A549 (cell line): ENCODE results near the gene TNIK. TPM values are rescaled to one million over a fixed set of nuclear protein-coding genes. Genes with fewer than 3 reads are reported as not detected.

Source experiments
- ATAC-seq, 2 experiments: fragments of 200-7000 bp in 1 of 2; fragments of >200 bp in 1 of 2; cut with Nextera tagmentation in 1 of 2; cut with Tn5 transposase in 1 of 2; 3 replicates each; pipeline versions ENCODE4 v1.8.0 to v1.9.1; 2018 to 2020; ENCODE audit warnings: mild to moderate bottlenecking in 1 of 2, moderate library complexity in 1 of 2
- CTCF ChIA-PET: fragments of 300-600 bp; sonication (Branson Sonifier 250); formaldehyde crosslinking; extraction: SDS; loops from one replicate; lab custom pipeline; 2021; ENCODE audit warnings: antibody characterized with exemption, inconsistent platforms; lab: Yijun Ruan, JAX
- POLR2A ChIA-PET: fragments of 350-600 bp; formaldehyde crosslinking; extraction: SDS; loops from one replicate; lab custom pipeline; 2021; ENCODE audit warnings: antibody characterized with exemption, inconsistent platforms; lab: Yijun Ruan, JAX
- DNase-seq, 2 experiments: peaks; one replicate each; pipeline versions ENCODE4 v3.0.0 to v3.0.0-alpha.2; 2011 to 2016; ENCODE audit warnings: low read depth in 1 of 2, low spot score in 1 of 2
- FAIRE-seq: peaks from 2 replicates; lab custom pipeline; 2011; peaks lifted over from hg19 to GRCh38; lab: Jason Lieb, UNC
- H3K27ac ChIP-seq, 2 experiments: fragments of >200 bp; sonication (Bioruptor Twin); formaldehyde crosslinking; 3 replicates each; pipeline ENCODE4 v1.5.1; 2016 to 2017
- H3K4me1 ChIP-seq: fragments of >200 bp; sonication (Bioruptor Twin); formaldehyde crosslinking; 3 replicates; pipeline ENCODE4 v1.6.1; 2016
- H3K4me2 ChIP-seq: fragments of >200 bp; sonication (Bioruptor Twin); formaldehyde crosslinking; 3 replicates; pipeline ENCODE4 v1.6.1; 2016
- H3K4me3 ChIP-seq: fragments of >200 bp; sonication (Bioruptor Twin); formaldehyde crosslinking; 3 replicates; pipeline ENCODE4 v1.5.1; 2016
- H3K9me3 ChIP-seq: fragments of >200 bp; sonication (Bioruptor Twin); formaldehyde crosslinking; 3 replicates; pipeline ENCODE4 v1.6.1; 2016
- CBX8 ChIP-seq: fragments of 200-600 bp; sonication (generic); IDR thresholded peaks from 2 replicates; pipeline ENCODE4 v1.6.1; 2016
- EHMT2 ChIP-seq: fragments of 200-600 bp; sonication (generic); IDR thresholded peaks from 2 replicates; pipeline ENCODE4 v1.6.1; 2016; ENCODE audit warnings: antibody characterized with exemption, low read depth, mild to moderate bottlenecking, moderate library complexity
- ELK1 ChIP-seq: fragments of 150-350 bp; IDR thresholded peaks from 2 replicates; pipeline ENCODE4 v1.6.1; 2014; ENCODE audit warnings: low read depth, mild to moderate bottlenecking, low read length
- FOXS1 ChIP-seq: fragments of 250-450 bp; sonication (Bioruptor Pico); IDR thresholded peaks from 2 replicates; pipeline ENCODE4 v1.5.0; 2020; ENCODE audit warnings: mild to moderate bottlenecking, moderate library complexity
- JUNB ChIP-seq: fragments of >200 bp; sonication (Bioruptor Twin); formaldehyde crosslinking; IDR thresholded peaks from 2 replicates; pipeline ENCODE4 v1.6.1; 2016
- KDM5A ChIP-seq: fragments of 200-600 bp; sonication (generic); IDR thresholded peaks from 2 replicates; pipeline ENCODE4 v1.6.1; 2016; ENCODE audit warnings: antibody characterized with exemption, mild to moderate bottlenecking
- MAFK ChIP-seq: fragments of 450-650 bp; IDR thresholded peaks from 2 replicates; pipeline ENCODE4 v1.6.1; 2014; ENCODE audit not compliant: partially characterized antibody
- MYC ChIP-seq: IDR thresholded peaks from 2 replicates; pipeline ENCODE4 v1.6.1; 2012; ENCODE audit warnings: mild to moderate bottlenecking, inconsistent platforms, low read length, improper control_type of control experiment, borderline replicate concordance
- NPAS2 ChIP-seq: fragments of 250-450 bp; sonication (Bioruptor Pico); IDR thresholded peaks from 2 replicates; pipeline ENCODE4 v1.8.0; 2022; ENCODE audit warnings: mild to moderate bottlenecking, moderate library complexity, borderline replicate concordance
- RNF2 ChIP-seq: fragments of 200-600 bp; sonication (generic); IDR thresholded peaks from 2 replicates; pipeline ENCODE4 v1.6.1; 2016; ENCODE audit warnings: low read depth, mild to moderate bottlenecking, antibody characterized with exemption, moderate library complexity, borderline replicate concordance
- SMC3 ChIP-seq: fragments of >200 bp; sonication (Bioruptor Twin); formaldehyde crosslinking; IDR thresholded peaks from 3 replicates; pipeline ENCODE4 v1.6.1; 2018; ENCODE audit warnings: inconsistent platforms
- ZNF302 ChIP-seq: fragments of 250-450 bp; sonication (Bioruptor Pico); IDR thresholded peaks from 2 replicates; pipeline ENCODE4 v1.9.0; 2021; ENCODE audit warnings: inconsistent platforms, mild to moderate bottlenecking, moderate library complexity
- WGBS: methylation state at CpG from one replicate; pipeline ENCODE4 v1.1.6; 2017; ENCODE audit errors: missing lambda C conversion rate; 5-methylcytosine and 5-hydroxymethylcytosine counted together
- polyA plus RNA-seq, 4 experiments: library from polyadenylated mRNA; depleted of rRNA in 3 of 4; stranded (reverse); fragments of >200 nt; fragmentation: RNase III in 1 of 4; extraction: RNeasy Plus Mini Kit Qiagen cat#74134 plus additional on column Dnase treatment in 1 of 4; gene quantifications; 2 replicates in 3 of 4; 3 replicates in 1 of 4; pipeline ENCODE4 v1.2.3, GENCODE V29; 2011 to 2017
- TF ChIP-seq, protein P1 (sequence below): IDR thresholded peaks from 2 replicates; pipeline ENCODE4 v1.6.1; 2012
- TF ChIP-seq, protein P2 (sequence below): fragments of >200 bp; sonication (Bioruptor Twin); formaldehyde crosslinking; IDR thresholded peaks from 3 replicates; pipeline ENCODE4 v1.5.1; 2016
- TF ChIP-seq, protein P3 (sequence below): fragments of >200 bp; sonication (Bioruptor Twin); formaldehyde crosslinking; IDR thresholded peaks from 2 replicates; pipeline ENCODE4 v1.6.1; 2016
- TF ChIP-seq, protein P4 (sequence below): fragments of 250-450 bp; sonication (Bioruptor Pico); IDR thresholded peaks from 2 replicates; pipeline ENCODE4 v1.5.0; 2020; ENCODE audit warnings: low read depth, mild to moderate bottlenecking, moderate library complexity
- TF ChIP-seq, protein P5 (sequence below): IDR thresholded peaks from 2 replicates; pipeline ENCODE4 v1.6.1; 2012; ENCODE audit warnings: low read depth, borderline replicate concordance

Gene TNIK
- polyA plus RNA-seq, 2 of the 4 experiments (the other 2 are of a cell fraction): 1.6 to 1.8 TPM

DNA sequence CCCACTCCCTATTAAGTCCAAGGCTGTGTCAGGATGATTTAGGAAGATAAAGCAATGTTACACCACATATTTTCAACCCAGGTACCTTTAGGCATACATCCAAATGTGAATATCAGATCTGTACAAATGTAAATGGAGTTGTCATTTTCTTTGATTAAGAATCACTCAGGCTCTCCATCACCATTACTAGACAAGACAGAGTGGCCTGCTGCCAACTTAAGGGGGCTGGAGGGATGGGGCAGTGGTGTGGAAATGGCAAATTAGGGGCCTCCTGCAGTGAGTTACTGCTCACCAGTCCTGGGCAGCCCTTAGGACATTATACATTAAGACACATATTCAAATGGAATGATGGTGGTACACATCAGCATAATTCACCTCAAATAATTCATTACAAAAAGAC is 211.0 kb downstream of the TNIK start (continued):
- TF ChIP-seq, protein P1, sequence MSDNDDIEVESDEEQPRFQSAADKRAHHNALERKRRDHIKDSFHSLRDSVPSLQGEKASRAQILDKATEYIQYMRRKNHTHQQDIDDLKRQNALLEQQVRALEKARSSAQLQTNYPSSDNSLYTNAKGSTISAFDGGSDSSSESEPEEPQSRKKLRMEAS: no peak
- TF ChIP-seq SMC3 (no peak), KDM5A (no peak), RNF2 (no peak)
- TF ChIP-seq, all 56 proteins: peak for 0

GRCh38 chr3:171248426-171249111 is 211.6 kb downstream of the TNIK start:
- POLR2A ChIA-PET: no interaction called here
- no peak overlapping the region for H3K27ac ChIP-seq
- TF ChIP-seq EHMT2 (no peak), MAFK (no peak), NPAS2 (no peak)
- no peak for ATAC-seq
- CTCF ChIA-PET: no interaction called here
- no peaks in the 10 kb centered on the region for H3K4me1 ChIP-seq
- no peak for DNase-seq
- H3K4me2 ChIP-seq: no peak overlapping the region
- no peak for FAIRE-seq
- WGBS: 56% methylated on average over 4 of the region's 4 CpGs
- no peak overlapping the region for H3K4me3 ChIP-seq
- no peaks in the 10 kb centered on the region for H3K9me3 ChIP-seq

DNA sequence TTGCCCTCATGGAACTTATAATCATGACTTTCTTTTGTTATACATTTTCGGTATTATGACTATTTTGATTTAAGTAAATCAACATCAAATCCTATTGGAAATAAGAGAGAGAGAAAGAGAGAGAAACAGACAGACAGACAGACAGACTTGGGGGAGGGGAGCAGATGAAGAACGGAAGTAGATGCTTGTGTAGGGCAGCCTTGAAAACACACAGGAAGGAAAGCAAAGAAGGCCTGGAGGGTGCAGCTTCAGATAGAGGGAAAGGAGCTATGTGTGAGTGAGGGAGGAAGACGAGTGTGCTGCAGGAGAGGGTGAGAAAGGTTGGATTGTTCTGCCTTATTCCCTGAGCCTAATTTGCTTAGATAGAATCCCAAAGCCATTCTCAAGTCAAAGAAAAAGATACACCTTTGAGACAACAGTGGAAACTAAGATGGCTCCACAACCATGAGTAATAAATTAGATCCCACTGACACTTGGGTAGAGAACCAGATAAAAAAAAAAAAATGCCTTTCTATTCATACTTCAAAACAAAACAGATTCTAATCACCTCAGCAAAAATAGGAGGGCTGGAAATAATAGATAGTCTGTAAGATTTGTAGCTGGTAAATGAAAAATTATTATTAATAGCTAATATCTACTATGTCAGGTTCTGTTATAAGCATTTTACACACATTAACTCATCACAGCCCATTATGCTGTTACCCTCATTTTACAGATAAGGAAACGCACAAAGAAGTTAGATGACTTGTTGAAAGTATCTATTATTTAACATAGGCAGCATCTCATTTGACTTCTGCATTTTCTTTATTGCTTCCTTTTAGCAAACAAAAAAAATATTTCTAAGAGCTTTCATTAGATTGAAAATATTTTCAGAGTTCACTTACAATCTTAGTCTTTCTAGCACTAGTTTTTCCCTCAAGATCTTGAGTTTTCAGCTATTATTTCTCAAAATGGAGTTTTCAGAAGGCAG is 214.1 kb downstream of the TNIK start:
- POLR2A ChIA-PET: no interaction called here

GRCh38 chr3:171242951-171243350 is 217.3 kb downstream of the TNIK start:
- ChIA-PET POLR2A (no interaction called here), CTCF (no interaction called here)
- H3K27ac ChIP-seq: no peak overlapping the region
- 41% methylated on average over 2 of the region's 2 CpGs for WGBS
- H3K9me3 ChIP-seq: no peaks in the 10 kb centered on the region
- TF ChIP-seq ZNF302 (CRISPR knock-in tag) (no peak), RNF2 (no peak), EHMT2 (no peak), JUNB (no peak)
- TF ChIP-seq, protein P2, sequence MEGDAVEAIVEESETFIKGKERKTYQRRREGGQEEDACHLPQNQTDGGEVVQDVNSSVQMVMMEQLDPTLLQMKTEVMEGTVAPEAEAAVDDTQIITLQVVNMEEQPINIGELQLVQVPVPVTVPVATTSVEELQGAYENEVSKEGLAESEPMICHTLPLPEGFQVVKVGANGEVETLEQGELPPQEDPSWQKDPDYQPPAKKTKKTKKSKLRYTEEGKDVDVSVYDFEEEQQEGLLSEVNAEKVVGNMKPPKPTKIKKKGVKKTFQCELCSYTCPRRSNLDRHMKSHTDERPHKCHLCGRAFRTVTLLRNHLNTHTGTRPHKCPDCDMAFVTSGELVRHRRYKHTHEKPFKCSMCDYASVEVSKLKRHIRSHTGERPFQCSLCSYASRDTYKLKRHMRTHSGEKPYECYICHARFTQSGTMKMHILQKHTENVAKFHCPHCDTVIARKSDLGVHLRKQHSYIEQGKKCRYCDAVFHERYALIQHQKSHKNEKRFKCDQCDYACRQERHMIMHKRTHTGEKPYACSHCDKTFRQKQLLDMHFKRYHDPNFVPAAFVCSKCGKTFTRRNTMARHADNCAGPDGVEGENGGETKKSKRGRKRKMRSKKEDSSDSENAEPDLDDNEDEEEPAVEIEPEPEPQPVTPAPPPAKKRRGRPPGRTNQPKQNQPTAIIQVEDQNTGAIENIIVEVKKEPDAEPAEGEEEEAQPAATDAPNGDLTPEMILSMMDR: no peak
- TF ChIP-seq, protein P3, sequence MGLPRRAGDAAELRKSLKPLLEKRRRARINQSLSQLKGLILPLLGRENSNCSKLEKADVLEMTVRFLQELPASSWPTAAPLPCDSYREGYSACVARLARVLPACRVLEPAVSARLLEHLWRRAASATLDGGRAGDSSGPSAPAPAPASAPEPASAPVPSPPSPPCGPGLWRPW: no peak
- TF ChIP-seq, protein P4, sequence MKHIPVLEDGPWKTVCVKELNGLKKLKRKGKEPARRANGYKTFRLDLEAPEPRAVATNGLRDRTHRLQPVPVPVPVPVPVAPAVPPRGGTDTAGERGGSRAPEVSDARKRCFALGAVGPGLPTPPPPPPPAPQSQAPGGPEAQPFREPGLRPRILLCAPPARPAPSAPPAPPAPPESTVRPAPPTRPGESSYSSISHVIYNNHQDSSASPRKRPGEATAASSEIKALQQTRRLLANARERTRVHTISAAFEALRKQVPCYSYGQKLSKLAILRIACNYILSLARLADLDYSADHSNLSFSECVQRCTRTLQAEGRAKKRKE (CRISPR knock-in tag): no peak
- no peak overlapping the region for H3K4me2 ChIP-seq
- DNase-seq: no peak
- no peaks in the 10 kb centered on the region for H3K4me1 ChIP-seq
- no peak overlapping the region for H3K4me3 ChIP-seq
- no peak for FAIRE-seq
- ATAC-seq: no peak

More for the DNA sequence above, 214.1 kb downstream of the TNIK start:
- Histone ChIP-seq H3K4me2 (no peak overlapping the region), H3K4me3 (no peak overlapping the region)
- DNase-seq (no peak), ATAC-seq (no peak), FAIRE-seq (no peak)
- 59% methylated on average over 4 of the region's 4 CpGs for WGBS
- CTCF ChIA-PET: interaction anchor here (1.7 kb wide), 1 partner anchor 196 kb away, joined by 3 read pairs; no protein-coding TSS in a partner anchor
- TF ChIP-seq ELK1: no peak
- TF ChIP-seq MYC: no peak
- TF ChIP-seq FOXS1 (CRISPR knock-in tag): no peak
- TF ChIP-seq, protein P5, sequence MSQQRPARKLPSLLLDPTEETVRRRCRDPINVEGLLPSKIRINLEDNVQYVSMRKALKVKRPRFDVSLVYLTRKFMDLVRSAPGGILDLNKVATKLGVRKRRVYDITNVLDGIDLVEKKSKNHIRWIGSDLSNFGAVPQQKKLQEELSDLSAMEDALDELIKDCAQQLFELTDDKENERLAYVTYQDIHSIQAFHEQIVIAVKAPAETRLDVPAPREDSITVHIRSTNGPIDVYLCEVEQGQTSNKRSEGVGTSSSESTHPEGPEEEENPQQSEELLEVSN: no peak
- no peak for TF ChIP-seq CBX8
- TF ChIP-seq, all 56 proteins: peak for 0
- H3K27ac ChIP-seq: no peak overlapping the region
- no peaks in the 10 kb centered on the region for H3K9me3 ChIP-seq
- H3K4me1 ChIP-seq: no peaks in the 10 kb centered on the region
